ENCODE data around the gene NTN3.
"Not testable (repeated sequence)": the region's sequence is repeated elsewhere in the genome, so short reads cannot be mapped to it uniquely, and the experiment has no call there.

The NTN3 gene

GRCh38 chr16:2473446-2473926 lies 2.4 kb downstream of the NTN3 start:
- in situ Hi-C loops (cut with MboI; ENCODE audit: low sequenced_read_pairs) = no loop called here
- Histone ChIP-seq H3K27me3 (ENCODE audit: low read depth) (no peaks in the 10 kb centered on the region), H3K4me3 (peak overlapping the region; percentile 24), H3K4me1 (peaks cover 27% of the 10 kb centered on the region), H3K9me3 (no peaks in the 10 kb centered on the region), H3K36me3 (replicated peaks) (0 out of 2 replicates have a peak, but pooled peaks cover 3% of the 10 kb centered on the region)
- peak in 1 of 2 experiments; percentile 79 for DNase-seq (ENCODE audit: low spot score in 2 of 2)

DNA sequence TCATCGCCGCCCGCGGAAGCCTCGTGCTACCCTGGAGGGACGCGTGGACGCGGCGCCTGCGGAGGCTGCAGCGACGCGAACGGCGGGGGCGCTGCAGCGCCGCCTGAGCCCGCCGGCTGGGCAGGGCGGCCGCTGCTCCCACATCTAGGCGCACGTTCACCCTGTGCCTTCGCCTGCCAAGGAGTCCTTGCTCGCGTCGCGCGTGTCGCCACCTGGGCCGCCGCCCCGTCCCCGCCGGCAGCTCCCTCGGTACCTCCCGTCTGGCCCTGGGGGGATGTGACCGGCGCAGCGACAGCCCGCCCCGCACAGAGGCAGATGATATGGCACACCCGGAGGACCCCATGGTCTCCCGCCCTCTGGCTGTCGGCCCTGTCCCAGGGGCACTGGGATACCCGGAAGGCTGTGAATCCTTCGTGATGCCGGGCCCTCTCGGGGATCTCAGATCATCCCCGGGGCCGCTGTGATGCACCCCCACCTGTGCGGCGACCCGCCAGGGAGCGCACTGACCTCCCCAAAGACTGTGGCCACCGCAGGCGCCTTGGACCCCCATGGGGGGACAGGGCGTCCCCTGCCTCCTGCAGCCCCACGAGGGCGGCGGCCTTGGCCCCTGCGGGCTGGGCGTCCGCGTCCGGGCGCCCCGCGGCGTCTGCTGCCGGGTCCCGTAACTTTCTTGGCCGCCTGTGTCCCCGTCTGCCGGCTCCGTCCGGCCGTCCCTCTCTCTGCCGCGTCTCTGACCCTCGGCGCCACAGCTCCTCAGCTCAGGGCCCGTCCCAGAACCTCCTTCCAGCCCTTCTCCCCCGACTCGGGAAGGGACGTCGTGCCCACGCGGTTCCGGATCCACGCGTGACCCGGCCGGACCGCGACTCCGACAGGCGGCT lies 3.1 kb downstream of the NTN3 start:
- Histone ChIP-seq H3K4me1 (peaks cover 20% of the 10 kb centered on the region), H3K36me3 (replicated peaks) (0 out of 2 replicates have a peak, but pooled peaks cover 3% of the 10 kb centered on the region), H3K9me3 (no peaks in the 10 kb centered on the region), H3K27me3 (ENCODE audit: low read depth) (no peaks in the 10 kb centered on the region), H3K4me3 (peak overlapping the region; percentile 72)
- DNase-seq (ENCODE audit: low spot score in 2 of 2) = peak; percentile 22 to 57
- in situ Hi-C loops (cut with MboI; ENCODE audit: low sequenced_read_pairs) = no loop called here

DNA sequence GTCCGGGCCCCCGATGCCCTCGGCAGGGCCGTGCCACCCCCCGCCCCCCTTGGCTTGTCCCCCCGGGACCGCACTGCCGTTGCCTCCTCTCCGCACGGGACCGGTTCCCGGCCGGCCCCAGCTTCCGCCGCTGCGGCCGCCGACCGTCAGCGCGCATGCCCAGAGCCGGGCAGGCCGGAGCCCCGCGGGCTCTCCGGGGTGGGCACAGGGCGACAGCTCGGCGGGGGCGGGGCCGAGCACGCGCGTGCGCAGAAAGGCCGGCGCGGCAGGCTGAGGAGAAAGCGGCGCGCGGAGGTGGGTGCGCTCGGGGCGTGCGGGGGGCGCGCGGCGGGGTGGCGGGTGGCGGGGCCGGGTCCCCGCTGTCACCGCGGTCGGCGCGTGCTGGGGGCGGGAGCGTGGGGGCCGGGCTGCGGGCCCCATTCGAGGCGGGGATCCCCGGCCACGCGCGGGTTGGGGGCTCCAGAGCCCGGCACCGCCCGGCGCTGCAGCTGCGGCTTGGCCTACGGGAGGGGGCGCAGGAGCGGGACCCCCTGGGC lies 3.8 kb downstream of the NTN3 start, which contains the start of gene TBC1D24:
TBC1D24 (plus strand) TSS at position 251 of the 536 bp plus-strand sequence. CDS start 21,022 bp downstream, outside the sequence.
- H3K4me1 ChIP-seq = peaks cover 14% of the 10 kb centered on the region
- in situ Hi-C loops (cut with MboI; ENCODE audit: low sequenced_read_pairs) = no loop called here

GRCh38 chr16:2475413-2476344 lies 4.6 kb downstream of the NTN3 start:
- 0 out of 2 replicates have a peak, but pooled peaks cover 3% of the 10 kb centered on the region for H3K36me3 ChIP-seq (replicated peaks)
- peaks cover 13% of the 10 kb centered on the region for H3K4me1 ChIP-seq
- in situ Hi-C loops (cut with MboI; ENCODE audit: low sequenced_read_pairs) = no loop called here
- DNase-seq (ENCODE audit: low spot score in 2 of 2) = peak in 1 of 2 experiments; percentile 50
- no peaks in the 10 kb centered on the region for H3K9me3 ChIP-seq
- no peaks in the 10 kb centered on the region for H3K27me3 ChIP-seq (ENCODE audit: low read depth)
- peak overlapping the region; percentile 41 for H3K4me3 ChIP-seq

More for the DNA sequence above, 3.8 kb downstream of the NTN3 start, which contains the start of gene TBC1D24:
- Histone ChIP-seq H3K9me3 (no peaks in the 10 kb centered on the region), H3K4me3 (peak within 1 kb of the TSS; percentile 72), H3K36me3 (replicated peaks) (0 out of 2 replicates have a peak, but pooled peaks cover 3% of the 10 kb centered on the region), H3K27me3 (ENCODE audit: low read depth) (no peaks in the 10 kb centered on the region)
- DNase-seq (ENCODE audit: low spot score in 2 of 2) = peak; percentile 66 to 91

DNA sequence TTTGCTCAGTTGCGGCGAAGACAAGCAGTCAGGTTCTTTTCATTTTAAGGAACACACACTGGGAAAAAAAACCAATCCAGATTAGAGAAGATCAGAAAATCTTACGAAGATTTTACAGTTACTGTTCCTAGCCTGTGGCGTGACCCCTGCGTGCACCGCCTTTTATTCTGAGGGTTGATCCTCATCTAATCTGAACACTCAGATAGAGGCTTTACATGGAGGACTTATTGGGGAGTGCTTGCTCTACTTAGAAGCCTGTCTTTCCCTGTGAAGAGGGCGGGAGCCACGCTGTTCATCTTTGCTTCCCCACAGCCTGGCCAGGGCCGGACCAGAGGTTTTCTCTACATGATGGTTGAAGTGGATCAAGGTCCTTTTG lies 5.2 kb downstream of the NTN3 start:
- Histone ChIP-seq H3K27me3 (ENCODE audit: low read depth) (no peaks in the 10 kb centered on the region), H3K9me3 (no peaks in the 10 kb centered on the region), H3K4me1 (peaks cover 10% of the 10 kb centered on the region), H3K36me3 (replicated peaks) (0 out of 2 replicates have a peak, but pooled peaks cover 3% of the 10 kb centered on the region), H3K4me3 (peak overlapping the region; percentile 41)
- in situ Hi-C loops (cut with MboI; ENCODE audit: low sequenced_read_pairs) = no loop called here
- no peak for DNase-seq (ENCODE audit: low spot score in 2 of 2)

- Histone ChIP-seq H3K9me3 (no peaks in the 10 kb centered on the region), H3K4me1 (peaks cover 10% of the 10 kb centered on the region), H3K4me3 (no peak overlapping the region), H3K36me3 (replicated peaks) (0 out of 2 replicates have a peak, but pooled peaks cover 3% of the 10 kb centered on the region), H3K27me3 (ENCODE audit: low read depth) (no peaks in the 10 kb centered on the region)
- DNase-seq (ENCODE audit: low spot score in 2 of 2) = no peak
- in situ Hi-C loops (cut with MboI; ENCODE audit: low sequenced_read_pairs) = no loop called here
These were observed 5.6 kb downstream of the NTN3 start for GRCh38 chr16:2476741-2477140.

- H3K27me3 ChIP-seq (ENCODE audit: low read depth) = no peaks in the 10 kb centered on the region
- no peak for DNase-seq (ENCODE audit: low spot score in 2 of 2)
These were observed 6.2 kb downstream of the NTN3 start for GRCh38 chr16:2477327-2477726.

GRCh38 chr16:2478279-2478678 lies 7.2 kb downstream of the NTN3 start:
- H3K36me3 ChIP-seq (replicated peaks) = 0 out of 2 replicates have a peak, but pooled peaks cover 3% of the 10 kb centered on the region
- H3K4me1 ChIP-seq = peaks cover 6% of the 10 kb centered on the region

More at GRCh38 chr16:2477327-2477726, 6.2 kb downstream of the NTN3 start:
- Histone ChIP-seq H3K9me3 (no peaks in the 10 kb centered on the region), H3K4me1 (peaks cover 10% of the 10 kb centered on the region), H3K4me3 (no peak overlapping the region), H3K36me3 (replicated peaks) (0 out of 2 replicates have a peak, but pooled peaks cover 3% of the 10 kb centered on the region)
- in situ Hi-C loops (cut with MboI; ENCODE audit: low sequenced_read_pairs) = no loop called here

DNA sequence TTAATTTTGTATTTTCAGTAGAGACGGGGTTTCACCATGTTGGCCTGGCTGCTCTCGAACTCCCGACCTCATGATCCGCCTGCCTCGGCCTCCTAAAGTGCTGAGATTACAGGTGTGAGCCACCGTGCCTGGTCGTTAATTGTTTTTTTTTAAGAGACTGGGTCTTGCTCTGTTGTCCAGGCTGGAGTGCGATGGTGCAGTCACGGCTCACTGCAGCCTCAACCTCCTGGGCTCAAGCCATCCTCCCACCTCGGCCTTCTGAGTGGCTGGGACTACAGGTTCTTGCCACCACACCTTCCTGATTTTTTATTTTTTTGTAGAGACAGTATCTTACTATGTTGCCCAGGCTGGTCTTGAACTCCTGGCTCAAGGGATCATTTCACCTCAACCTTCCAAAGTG lies 8.9 kb downstream of the NTN3 start:
- H3K27me3 ChIP-seq (ENCODE audit: low read depth); H3K4me3 ChIP-seq; H3K4me1 ChIP-seq; H3K9me3 ChIP-seq; DNase-seq (ENCODE audit: low spot score in 2 of 2); H3K36me3 ChIP-seq (replicated peaks); in situ Hi-C loops (cut with MboI; ENCODE audit: low sequenced_read_pairs): not testable (repeated sequence)

More at GRCh38 chr16:2478279-2478678, 7.2 kb downstream of the NTN3 start:
- Histone ChIP-seq H3K4me3 (no peak overlapping the region), H3K27me3 (ENCODE audit: low read depth) (no peaks in the 10 kb centered on the region), H3K9me3 (no peaks in the 10 kb centered on the region)
- no peak for DNase-seq (ENCODE audit: low spot score in 2 of 2)
- in situ Hi-C loops (cut with MboI; ENCODE audit: low sequenced_read_pairs) = no loop called here

DNA sequence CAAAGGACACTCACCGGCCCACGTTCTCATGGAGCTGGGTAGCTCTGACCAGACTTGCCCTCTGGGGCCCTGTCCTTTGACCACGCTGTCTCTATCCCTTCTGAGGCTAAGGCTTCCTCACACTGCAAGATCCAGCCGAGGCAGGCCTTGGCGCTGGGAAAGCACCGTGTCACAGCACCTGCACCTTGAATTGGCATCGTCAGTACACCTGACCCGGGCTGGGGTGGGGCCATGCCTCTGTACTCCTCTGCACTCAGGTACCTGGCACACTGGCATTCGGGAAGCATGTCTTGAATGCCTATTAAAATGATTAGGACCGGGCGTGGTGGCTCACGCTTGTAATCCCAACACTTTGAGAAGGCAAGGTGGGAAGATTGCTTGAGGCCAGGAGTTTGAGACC lies 9.9 kb downstream of the NTN3 start:
- DNase-seq (ENCODE audit: low spot score in 2 of 2) = no peak
- Histone ChIP-seq H3K9me3 (no peaks in the 10 kb centered on the region), H3K36me3 (replicated peaks) (no peaks in the 10 kb centered on the region), H3K4me3 (no peak overlapping the region), H3K27me3 (ENCODE audit: low read depth) (no peaks in the 10 kb centered on the region), H3K4me1 (peaks cover 3% of the 10 kb centered on the region; the same call in 1 of the 2 replicates)
- in situ Hi-C loops (cut with MboI; ENCODE audit: low sequenced_read_pairs) = no loop called here

GRCh38 chr16:2481676-2482075 lies 10.6 kb downstream of the NTN3 start:
- Histone ChIP-seq H3K9me3 (no peaks in the 10 kb centered on the region), H3K4me3 (no peak overlapping the region), H3K27me3 (ENCODE audit: low read depth) (no peaks in the 10 kb centered on the region), H3K4me1 (no peaks in the 10 kb centered on the region), H3K36me3 (replicated peaks) (no peaks in the 10 kb centered on the region)
- in situ Hi-C loops (cut with MboI; ENCODE audit: low sequenced_read_pairs) = no loop called here
- no peak for DNase-seq (ENCODE audit: low spot score in 2 of 2)

DNA sequence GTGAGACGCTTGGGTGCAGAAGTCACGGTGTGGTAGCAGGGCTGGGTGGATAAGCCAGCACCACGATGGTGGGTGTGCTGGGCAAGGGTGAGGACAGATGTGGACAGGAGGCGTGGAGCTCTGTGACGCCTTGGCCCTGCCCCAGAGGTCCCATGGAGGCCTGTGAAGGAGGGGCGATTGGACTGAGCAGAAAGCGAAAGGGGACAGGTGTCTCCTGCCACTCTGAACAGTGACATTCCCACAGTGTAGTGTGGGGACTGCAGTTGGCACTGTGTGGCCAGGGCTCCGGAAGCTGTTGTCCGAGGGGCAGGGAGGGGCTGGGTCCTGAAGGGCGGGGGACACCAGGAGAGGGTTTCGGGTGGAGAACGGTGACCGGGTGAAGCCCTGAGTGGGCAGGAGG lies 11.2 kb downstream of the NTN3 start:
- no peak for DNase-seq (ENCODE audit: low spot score in 2 of 2)
- in situ Hi-C loops (cut with MboI; ENCODE audit: low sequenced_read_pairs) = no loop called here
- Histone ChIP-seq H3K4me3 (no peak overlapping the region), H3K36me3 (replicated peaks) (no peaks in the 10 kb centered on the region), H3K9me3 (no peaks in the 10 kb centered on the region), H3K4me1 (no peaks in the 10 kb centered on the region), H3K27me3 (ENCODE audit: low read depth) (no peaks in the 10 kb centered on the region)
